ENCODE results near the gene SH3RF1.

- TF ChIP-seq CTCF (IDR thresholded peaks at IDR 0.05; ENCODE audit: low read depth, low read length) (no peak), EZH2phosphoT487 (IDR thresholded peaks at IDR 0.05; ENCODE audit: low read depth) (no peak)
Observed at GRCh38 chr4:169044714-169045447, 225.9 kb downstream of the SH3RF1 start.
